Measurements from ENCODE around the gene MMP14.
"Not testable (repeated sequence)": the region's sequence is repeated elsewhere in the genome, so short reads cannot be mapped to it uniquely, and the experiment has no call there.

The MMP14 gene

DNA sequence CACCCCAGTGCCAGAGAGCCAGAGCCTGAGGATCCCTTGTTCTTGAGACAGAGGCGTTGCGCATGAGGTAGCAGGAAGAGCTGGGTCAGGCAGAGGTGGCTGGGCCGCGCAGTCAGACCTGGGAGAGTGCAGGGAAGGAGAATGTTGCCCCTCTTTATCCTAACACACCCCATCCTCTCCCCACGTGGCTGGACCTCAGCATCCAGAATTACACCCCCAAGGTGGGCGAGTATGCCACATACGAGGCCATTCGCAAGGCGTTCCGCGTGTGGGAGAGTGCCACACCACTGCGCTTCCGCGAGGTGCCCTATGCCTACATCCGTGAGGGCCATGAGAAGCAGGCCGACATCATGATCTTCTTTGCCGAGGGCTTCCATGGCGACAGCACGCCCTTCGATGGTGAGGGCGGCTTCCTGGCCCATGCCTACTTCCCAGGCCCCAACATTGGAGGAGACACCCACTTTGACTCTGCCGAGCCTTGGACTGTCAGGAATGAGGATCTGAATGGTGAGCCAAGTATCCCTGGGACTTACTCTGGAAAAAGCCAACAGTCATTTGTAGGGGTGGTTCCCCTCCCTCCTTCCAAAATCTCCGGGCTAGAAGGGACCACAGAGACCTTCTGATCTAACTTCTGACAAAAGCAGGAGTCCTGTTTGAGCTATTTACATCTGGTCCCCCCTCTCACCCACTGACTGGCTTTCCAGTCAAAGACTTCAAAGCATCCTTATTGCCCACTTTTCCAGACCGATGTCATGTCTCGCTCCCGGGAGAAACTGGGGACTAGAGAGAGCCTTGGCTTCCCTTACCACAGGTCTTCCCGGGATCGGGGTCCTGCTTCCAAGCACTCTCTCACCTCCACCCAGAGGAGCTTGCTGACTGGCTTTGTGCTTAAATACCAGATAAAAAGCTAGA, 6.1 kb downstream of the MMP14 start:
- DNase-seq = no peak

GRCh38 chr14:22843123-22843925, 6.9 kb downstream of the MMP14 start:
- DNase-seq = no peak

DNA sequence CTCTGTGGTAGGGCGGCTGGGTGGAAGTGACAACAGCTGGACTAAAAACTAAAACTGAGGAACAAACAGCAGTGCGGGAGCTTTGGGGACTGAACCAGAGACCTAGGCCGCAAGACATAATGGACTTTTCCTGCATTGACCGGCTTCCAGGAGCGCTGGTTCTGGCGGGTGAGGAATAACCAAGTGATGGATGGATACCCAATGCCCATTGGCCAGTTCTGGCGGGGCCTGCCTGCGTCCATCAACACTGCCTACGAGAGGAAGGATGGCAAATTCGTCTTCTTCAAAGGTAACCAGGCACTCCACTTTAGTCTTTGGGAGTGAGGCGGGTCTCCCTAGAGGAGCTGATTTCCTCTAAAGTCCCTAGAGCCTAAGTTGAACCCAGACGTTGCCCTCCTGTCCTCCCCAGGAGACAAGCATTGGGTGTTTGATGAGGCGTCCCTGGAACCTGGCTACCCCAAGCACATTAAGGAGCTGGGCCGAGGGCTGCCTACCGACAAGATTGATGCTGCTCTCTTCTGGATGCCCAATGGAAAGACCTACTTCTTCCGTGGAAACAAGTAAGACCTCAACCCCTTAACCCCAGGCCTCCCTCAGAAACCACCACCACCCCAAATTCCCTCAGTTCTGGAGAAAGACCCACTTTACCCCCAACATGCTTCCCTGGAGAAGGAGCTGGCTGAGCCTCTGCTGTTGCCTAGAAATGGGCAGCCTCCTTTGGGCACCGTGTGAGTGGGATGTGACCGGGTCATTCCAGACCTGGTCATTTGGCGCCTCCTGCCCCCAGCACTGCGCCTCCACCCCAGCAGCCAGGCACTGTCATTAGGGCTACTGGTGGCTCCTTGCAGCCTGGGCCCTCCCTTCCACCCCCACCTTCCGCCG, 8.1 kb downstream of the MMP14 start:
- DNase-seq = no peak

GRCh38 chr14:22845103-22845394, 8.7 kb downstream of the MMP14 start:
- no peak for DNase-seq

- no peak for DNase-seq
Measured at GRCh38 chr14:22845821-22846625, 9.6 kb downstream of the MMP14 start.

GRCh38 chr14:22846811-22847307, 10.5 kb downstream of the MMP14 start:
- no peak for DNase-seq

DNA sequence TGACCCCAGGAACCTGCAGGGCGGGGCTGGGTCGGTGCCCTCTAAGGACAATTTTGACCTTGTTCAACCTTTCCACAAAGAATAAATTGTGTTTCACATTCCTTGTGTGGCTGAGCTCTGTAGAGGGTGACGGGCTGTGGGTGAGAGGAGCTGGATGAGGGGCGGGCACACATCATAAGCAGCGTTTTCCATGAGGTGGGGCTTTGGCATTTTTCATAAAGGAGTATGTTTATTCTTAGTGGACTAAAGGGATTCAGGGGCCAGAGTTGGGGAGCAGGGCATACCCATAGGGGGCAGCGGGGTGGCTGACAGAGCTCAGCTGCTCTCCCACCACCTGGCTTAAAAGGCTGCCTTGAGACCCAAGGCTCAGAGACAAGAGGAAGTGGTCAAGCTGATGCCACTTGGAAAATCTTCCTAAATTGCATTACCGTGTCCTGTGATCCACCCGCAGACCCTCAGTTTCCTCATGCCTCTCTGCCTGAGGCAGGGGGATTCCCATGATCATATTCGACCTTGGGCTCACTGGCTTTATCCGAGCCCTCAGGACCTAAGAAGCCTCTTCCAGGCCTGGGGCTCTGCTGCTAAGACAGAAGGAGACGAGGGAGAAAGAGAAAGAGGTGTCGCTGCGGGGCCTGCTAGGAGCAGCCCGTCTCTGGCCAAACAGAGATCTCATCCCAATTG, 11.4 kb downstream of the MMP14 start:
- DNase-seq = no peak

- DNase-seq = no peak
Measured at GRCh38 chr14:22848351-22849164, 12.2 kb downstream of the MMP14 start.

DNA sequence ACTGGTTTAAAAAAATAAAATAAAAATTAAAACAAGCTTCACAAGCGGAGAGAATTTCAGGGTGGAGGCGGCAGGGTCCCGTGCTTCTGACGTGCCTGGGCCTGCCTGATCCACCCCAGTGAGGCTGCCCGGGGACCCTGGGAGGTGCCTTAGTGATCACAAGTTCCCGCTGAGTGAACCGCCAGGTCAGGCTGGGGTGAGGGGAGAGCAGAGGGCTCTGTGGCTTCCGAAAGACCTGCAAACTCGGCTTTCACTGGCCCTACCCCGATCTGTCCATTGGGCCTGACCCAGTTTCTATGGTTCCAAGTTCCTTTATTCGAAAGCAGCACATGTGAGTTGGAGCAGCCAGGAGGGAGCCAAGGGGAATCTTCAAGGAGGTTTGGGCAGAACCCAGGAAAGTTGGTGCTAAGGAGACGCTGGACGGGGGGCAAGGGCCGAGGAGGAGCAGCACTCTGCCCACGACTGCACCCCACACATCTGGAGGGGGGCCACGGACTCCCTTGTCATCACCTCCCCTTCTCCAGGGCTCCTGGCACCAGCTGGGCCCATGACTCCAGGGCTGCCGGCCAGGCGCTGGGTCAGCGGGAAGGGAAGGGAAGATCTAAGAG, 12.9 kb downstream of the MMP14 start:
- no peak for DNase-seq

- no peak for DNase-seq
Measured at GRCh38 chr14:22850944-22851764, 14.8 kb downstream of the MMP14 start.

GRCh38 chr14:22852178-22852577, 15.8 kb downstream of the MMP14 start:
- not testable (repeated sequence) for DNase-seq

GRCh38 chr14:22852599-22852939, 16.2 kb downstream of the MMP14 start:
- DNase-seq = no peak

DNA sequence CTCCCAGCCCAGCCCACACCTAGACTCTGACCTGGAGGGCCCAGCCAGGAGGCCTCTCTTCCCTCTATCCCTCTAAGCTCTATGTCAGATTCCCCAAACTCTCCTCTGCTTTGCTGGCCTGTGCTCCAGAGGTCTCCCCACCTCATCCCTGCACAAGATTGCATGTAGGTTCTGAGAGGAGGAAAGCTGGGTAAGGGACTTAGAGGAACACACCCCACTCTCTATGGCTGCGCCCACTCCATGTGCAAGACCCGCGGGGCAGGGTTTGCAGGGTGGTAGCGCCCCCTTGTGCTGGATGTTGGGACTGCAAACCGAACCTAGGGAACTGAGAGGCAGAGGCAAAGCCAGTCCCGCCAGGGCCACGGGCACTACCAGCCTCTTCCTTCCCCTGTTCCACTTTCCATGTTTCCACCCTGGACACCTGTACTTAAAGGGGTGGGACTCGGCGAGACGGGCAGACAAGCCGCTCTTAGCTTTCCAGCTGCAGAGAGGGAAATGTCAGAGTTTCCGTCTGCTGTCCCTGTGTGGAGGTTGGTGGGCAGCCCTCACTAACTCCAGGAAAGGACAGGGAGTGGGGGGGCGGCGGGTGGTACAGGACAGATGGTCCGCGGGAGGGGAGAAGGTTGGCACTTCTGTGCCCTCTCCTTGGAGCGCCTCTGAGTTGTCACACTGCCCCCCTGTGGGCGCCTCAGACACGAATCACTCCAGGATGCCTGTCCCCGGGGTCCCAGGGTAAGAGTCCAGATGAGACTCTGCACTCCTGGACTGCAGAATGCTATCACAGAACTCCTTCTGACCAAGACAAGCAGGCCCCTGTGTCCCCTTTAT, 16.8 kb downstream of the MMP14 start:
- peak; percentile 50 for DNase-seq

- DNase-seq = not testable (repeated sequence)
Measured at GRCh38 chr14:22854296-22854695, 17.9 kb downstream of the MMP14 start.

GRCh38 chr14:22854963-22855724, 18.8 kb downstream of the MMP14 start:
- no peak for DNase-seq

DNA sequence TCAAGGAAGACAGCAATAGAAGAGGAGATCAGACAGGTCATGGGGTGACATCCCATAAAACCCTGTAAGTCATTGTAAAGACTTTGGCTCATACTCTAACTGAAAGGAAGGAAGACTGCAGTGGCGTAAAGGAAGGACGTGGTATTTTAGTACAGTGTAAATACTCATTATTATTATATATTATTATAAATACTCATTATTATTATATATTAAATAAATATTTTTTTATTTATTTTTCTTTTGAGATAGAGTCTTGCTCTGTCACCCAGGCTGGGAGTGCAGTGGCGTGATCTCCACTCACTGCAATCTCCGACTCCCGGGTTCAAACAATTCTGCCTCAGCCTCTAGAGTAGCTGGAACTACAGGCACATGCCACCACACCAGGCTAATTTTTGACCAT, 20.0 kb downstream of the MMP14 start:
- DNase-seq = no peak

DNA sequence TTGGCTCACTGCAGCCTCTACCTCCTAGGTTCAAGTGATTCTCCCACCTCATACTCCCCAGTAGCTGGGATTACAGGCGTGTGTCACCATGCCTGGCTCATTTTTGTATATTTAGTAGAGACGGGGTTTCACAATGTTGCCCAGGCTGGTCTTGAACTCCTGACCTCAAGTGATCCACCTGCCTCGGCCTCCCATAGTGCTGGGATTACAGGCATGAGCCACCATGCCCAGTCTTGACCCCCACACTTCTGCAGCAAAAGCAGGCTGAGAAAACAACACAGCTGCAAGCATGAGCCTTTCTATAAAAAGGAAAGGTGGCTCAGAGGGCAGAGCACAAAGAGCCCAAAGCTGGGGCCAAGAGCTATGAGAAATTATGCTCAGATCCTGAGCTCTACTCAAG, 24.0 kb downstream of the MMP14 start:
- DNase-seq = not testable (repeated sequence)

- no peak for DNase-seq
Measured at GRCh38 chr14:22861651-22862050, 25.3 kb downstream of the MMP14 start.
